ENCODE measurements around the gene KIF19. TPM values are rescaled to one million over a fixed set of nuclear protein-coding genes. Genes with fewer than 3 reads are reported as not detected.

Gene KIF19
- total and polyA plus RNA-seq, 10 of the 15 experiments (the other 5 are each of a cell fraction or from before 2014, with no cell fraction given) = 0.06 to 0.07 TPM; not detected in 8

- no peak overlapping the region for H3K27ac ChIP-seq (ENCODE audit: control insufficient read depth, insufficient read depth)
- ChIA-PET CTCF (interaction anchor here (0.7 to 1.6 kb wide), 2 partner anchors 18 to 25 kb away, joined by 3 to 5 read pairs; no protein-coding TSS in a partner anchor), POLR2A (interaction anchor here (0.9 kb wide), 1 partner anchor 26 kb away, joined by 3 read pairs; no protein-coding TSS in a partner anchor), RAD21 (ENCODE audit: unreplicated experiment) (interaction anchor here (0.7 kb wide), 2 partner anchors 10 to 94 kb away, joined by 3 read pairs; no protein-coding TSS in a partner anchor), SMC1A (ENCODE audit: uncharacterized antibody, unreplicated experiment) (interaction anchor here (0.8 kb wide), 1 partner anchor 147 kb away, joined by 3 read pairs; no protein-coding TSS in a partner anchor)
- H3K4me1 ChIP-seq (ENCODE audit: control insufficient read depth, insufficient read depth, low read length) = no peaks in the 10 kb centered on the region
- H3K27me3 ChIP-seq (replicated peaks in 1 of 2; ENCODE audit: control insufficient read depth in 2 of 2, insufficient read depth in 2 of 2, low read length in 1 of 2) = no peaks in the 10 kb centered on the region
- no peaks in the 10 kb centered on the region for H3K36me3 ChIP-seq (ENCODE audit: control insufficient read depth in 2 of 2, insufficient read depth in 2 of 2, low read length in 1 of 2)
- intact Hi-C loops (cut with micrococcal nuclease; ENCODE audit: unreplicated experiment) = no loop called here
- in situ Hi-C loops (cut with MboI) = no loop called here
- no peak for DNase-seq (ENCODE audit: low read depth, low spot score)
- no peak overlapping the region for H3K4me2 ChIP-seq (ENCODE audit: control insufficient read depth, insufficient read depth)
- TF ChIP-seq ZBTB11 (CRISPR knock-in tag; IDR thresholded peaks at IDR 0.05) (no peak), NFYA (IDR thresholded peaks at IDR 0.05; ENCODE audit: borderline replicate concordance, low read depth, low read length) (no peak), IKZF2 (IDR thresholded peaks at IDR 0.05) (no peak), E2F4 (IDR thresholded peaks at IDR 0.05; ENCODE audit: low read depth, low read length) (no peak), SREBF1 (IDR thresholded peaks at IDR 0.05; ENCODE audit: low read length) (no peak), HCFC1 (IDR thresholded peaks at IDR 0.05; ENCODE audit: low read length) (no peak), DPF2 (IDR thresholded peaks at IDR 0.05) (no peak), CUX1 (IDR thresholded peaks at IDR 0.05; ENCODE audit: insufficient replicate concordance, low read depth, low read length) (no peak), RAD51 (IDR thresholded peaks at IDR 0.05) (no peak)
- FAIRE-seq = no peak
- no peaks in the 10 kb centered on the region for H3K79me2 ChIP-seq (ENCODE audit: control insufficient read depth, insufficient read depth, low read length)
- no peak for ATAC-seq
- no peaks in the 10 kb centered on the region for H3K9me3 ChIP-seq (replicated peaks; ENCODE audit: control insufficient read depth, insufficient read depth, low read length)
- no peak overlapping the region for H2AFZ ChIP-seq (ENCODE audit: control insufficient read depth, low read depth, low read length)
- no peak overlapping the region for H3K9ac ChIP-seq (ENCODE audit: control insufficient read depth, insufficient read depth, low read length)
- no TSS peak for BruUV-seq (replicated peaks)
- WGBS (ENCODE audit: insufficient coverage, insufficient replicate concordance, low lambda C conversion rate, missing lambda C conversion rate) = 49% methylated on average over 8 of the region's 8 CpGs
- H4K20me1 ChIP-seq (ENCODE audit: control insufficient read depth, insufficient read depth) = no peaks in the 10 kb centered on the region
- no peak overlapping the region for H3K4me3 ChIP-seq
These were observed 60.4 kb downstream of the KIF19 start for GRCh38 chr17:74386386-74386785.
